Muscle of back (tissue), 11 donors: ENCODE results near the gene CDC42BPA. TPM values are rescaled to one million over a fixed set of nuclear protein-coding genes. Genes with fewer than 3 reads are reported as not detected.
A peak's percentile ranks its signal among the peaks of the same experiment; 100 is the strongest.
"Not testable (repeated sequence)": the region's sequence is repeated elsewhere in the genome, so short reads cannot be mapped to it uniquely, and the experiment has no call there.

Experiments
- DNase-seq, 3 donors: peaks; one replicate each; pipeline versions ENCODE4 v3.0.0 to v3.0.0-alpha.2; 2013
- polyA plus RNA-seq, 10 donors: library from polyadenylated mRNA; unstranded; fragments of 120-200 nt; gene quantifications; one replicate each; pipeline ENCODE4 v1.2.1, GENCODE V29; 2013; ENCODE audit not compliant: insufficient read length in 10 of 10

CDC42BPA gene
- polyA plus RNA-seq, 10 donors, result 27.0 to 36.1 (median 31.9) TPM

DNA sequence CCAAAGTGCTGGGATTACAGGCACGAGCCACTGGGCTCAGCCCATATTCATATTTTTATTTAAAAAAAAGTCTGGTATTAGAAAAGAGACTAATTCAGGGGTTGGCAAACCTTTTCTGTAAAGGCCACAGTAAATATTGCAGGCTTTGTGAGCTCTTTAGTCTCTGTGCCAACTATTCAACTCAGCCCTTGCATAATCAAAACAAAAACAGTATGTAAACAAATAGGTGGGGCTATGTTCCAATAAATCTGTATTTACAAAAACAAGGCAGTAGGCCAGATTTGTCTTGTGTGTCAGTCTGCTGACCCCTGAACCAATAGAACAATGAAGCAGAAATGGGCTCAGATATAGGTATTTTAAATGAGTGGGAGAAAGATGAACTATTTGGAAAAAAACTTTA is 49.3 kb downstream of the CDC42BPA start:
- no peak for DNase-seq

DNA sequence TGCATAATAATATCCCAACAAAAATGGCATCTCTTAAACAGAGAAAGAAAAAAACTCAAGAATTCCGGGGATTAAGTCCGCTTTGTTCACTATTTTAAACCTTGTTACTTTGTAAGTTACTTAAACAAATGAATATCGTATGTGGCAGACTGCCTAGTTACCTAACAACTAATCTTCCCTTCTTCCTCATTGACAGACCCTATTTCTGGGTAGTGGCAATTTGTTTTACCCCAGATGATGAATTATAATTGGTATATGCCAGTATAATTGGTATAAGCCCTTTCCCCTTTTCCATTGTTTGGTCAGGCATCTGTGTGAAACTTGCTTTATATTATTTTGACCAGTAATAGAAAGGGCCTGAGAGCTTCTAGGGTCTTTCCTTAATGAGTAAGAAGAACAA is 52.4 kb downstream of the CDC42BPA start:
- no peak for DNase-seq

DNA sequence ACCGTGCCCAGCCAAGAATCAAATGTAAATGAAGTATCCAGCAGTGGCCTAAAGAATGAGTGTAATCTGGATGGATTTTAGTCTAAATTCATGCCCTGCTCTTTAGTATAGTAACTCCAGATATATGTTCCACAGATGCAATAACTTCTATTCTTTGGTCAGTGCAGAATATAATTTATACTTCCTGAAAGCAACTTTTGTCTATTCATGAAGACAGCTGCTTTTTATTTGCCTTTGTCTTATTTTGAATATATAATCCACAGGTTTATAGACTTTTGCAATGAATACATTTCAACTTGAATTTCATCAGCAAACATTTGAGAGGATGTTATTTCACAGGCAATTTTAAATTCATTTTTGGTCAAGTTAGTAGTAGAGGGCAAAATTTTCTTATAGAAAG is 54.4 kb downstream of the CDC42BPA start:
- DNase-seq, result no peak

DNA sequence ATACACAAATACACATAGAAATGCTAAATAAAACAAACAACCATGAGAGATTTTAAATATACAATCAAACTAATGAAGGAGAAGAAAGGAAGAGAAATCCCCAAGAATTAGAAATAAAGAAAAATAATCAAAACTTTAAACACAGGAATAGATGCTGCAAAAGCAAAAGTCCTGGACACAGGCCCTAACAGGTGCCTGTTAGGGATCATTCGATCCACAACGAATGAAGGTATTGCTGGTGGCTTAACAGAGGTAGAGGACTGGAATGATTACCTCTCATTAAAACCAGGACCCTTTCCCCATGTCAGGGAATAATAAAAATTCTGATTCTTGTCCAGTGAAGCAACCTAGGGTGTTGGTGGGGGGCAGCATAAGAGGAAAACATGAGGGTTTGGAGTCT is 56.8 kb downstream of the CDC42BPA start:
- no peak for DNase-seq

DNA sequence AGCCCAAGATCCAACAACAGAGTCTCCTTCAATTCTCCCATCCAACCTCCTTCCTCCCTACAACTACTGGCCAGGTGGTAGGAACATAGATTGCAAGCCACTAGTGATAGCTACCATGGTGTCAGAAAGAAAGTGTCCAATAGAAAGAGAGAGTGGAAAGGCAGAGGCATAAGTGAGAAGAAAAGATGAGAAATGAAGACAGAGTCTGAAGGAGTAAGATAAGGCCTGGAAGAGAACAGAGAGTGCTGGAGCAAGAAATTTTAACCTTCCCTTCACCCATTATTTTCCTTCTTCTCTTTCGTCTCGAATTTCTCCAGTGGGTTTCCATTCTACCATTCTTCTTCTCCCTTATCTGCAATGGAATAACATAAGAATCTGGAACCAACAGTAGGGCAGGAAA is 57.9 kb downstream of the CDC42BPA start:
- no peak for DNase-seq

DNA sequence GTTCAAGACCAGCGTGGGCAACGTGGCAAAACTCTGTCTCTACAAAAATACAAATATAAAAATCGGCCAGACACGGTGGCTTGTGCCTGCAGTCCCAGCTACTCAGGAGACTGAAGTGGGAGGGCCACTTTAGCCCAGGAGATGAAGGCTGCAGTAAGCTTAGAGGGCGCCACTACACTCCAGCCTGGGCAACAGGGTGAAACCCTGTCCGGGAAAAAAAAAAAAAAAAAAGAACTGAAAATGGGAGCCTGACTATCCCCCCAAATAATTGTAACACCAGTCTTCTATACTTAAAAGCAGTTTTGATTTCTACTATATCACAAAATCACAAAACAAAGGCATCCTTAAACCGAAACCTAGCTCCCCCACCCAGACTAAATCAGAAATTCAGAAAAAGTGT is 60.3 kb downstream of the CDC42BPA start:
- no peak for DNase-seq

DNA sequence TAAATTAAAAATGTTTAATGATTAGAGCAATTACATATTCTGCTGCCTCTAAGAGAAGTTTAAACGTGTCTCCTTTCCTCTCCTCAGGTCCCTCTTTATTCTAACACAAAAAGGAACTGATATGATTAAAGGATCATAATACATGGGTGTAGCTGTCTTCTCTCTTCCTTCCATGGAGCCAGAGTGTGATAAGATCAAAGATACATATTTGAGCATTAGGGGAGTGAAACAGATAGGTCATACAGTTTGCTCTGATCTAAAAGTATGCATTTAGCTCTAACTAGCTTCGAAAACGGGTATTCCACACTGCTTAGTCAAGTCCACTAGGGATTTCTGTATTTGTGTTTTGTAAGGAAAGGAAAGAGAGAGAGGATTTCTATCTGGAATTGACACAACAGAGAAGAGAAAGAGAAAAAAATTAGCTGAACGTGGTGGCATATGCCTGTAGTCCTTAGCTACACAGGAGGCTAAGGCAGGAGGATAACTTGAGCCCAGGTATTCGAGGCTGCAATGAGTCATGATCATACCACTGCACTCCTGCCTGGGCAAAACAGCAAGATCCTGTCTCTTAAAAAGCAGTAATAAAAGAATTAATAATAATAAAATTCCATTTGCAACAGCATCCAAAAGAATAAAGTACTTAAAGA is 63.1 kb downstream of the CDC42BPA start:
- DNase-seq, result no peak

DNA sequence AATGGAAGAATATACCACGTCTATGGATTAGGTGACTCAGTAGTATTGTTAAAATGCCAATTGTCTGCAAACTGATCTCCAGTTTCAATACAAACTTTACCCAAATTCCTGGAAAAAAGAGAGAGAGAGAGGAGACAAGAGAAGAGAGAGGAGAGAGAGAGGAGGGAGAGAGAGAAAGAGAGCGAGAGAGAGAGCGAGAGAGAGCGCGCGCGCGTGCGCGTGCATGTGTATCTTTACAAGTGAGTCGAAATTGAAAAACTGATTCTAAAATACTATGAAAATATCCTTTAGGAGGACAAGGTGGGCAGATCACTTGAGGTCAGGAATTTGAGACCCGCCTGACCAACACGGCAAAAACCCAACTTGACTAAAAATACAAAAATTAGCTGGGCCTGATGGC is 65.2 kb downstream of the CDC42BPA start:
- DNase-seq, result no peak

DNA sequence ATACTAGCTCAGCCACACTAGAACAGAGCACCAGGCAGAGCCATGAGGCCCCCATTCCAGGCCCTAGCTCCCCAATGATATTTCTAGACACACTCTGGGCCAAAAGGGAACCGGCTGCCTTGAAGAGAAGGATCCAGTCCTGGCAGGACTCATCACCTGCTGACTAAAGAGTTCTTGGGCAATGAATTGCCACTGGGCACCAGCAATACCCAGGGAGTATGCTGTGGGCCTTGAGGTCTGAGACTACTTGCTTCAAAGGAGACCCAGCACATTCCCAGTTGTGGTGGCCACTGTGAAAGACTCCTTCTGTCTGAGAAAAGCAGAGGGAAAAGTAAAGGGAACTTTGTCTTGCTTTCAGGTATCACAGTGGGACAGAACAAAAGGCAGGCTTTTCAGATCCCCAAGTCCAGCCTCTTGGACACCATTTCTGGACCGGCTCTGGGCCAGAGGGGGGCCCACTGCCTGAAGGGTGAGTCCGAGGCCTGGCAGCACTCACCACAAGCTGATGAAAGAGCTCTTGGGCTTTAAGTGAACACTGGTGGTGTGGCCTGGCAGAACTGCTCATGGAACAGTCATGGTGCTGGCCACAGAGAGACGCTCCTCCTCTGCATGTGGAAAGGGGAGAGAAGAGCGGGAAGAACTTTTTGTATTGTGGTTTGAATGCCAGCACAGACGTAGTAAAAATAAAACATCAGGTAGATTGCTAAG is 72.5 kb downstream of the CDC42BPA start:
- DNase-seq, result no peak

DNA sequence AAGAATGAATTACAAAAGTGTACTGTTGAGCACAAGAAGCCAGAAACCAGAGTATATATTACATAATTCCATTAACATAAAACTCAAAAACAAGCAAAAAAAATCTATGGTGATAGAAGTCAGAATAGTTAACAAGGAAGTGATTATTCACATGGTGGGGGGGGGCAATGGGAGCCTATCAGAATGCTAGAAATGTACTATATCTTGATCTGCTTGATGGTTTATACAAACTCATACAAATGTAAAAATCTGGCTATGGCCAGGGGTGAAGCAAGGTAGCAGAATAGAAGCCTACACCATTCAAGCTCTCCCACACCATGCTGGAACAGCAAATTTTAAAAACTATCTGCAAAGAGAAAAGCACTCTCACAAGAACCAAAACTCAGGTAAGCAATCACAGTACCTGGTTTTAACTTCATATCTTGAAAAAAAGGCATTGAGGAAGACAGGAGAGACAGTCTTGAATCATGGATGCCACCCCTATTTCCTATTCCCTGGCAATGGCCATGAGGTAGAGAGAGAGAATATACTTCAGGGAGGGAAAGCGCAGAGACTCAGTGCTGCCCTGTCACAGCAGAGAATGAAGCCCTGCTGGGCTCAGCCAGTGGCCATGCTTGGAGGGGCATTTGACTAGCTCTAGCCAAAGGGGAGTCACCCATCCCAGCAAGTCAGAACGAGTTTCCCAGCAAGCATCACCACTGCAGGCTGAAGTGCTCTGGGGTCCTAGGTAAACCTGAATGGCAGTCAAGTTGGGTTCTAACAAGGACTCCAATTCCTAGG is 73.8 kb downstream of the CDC42BPA start:
- DNase-seq, result no peak

DNA sequence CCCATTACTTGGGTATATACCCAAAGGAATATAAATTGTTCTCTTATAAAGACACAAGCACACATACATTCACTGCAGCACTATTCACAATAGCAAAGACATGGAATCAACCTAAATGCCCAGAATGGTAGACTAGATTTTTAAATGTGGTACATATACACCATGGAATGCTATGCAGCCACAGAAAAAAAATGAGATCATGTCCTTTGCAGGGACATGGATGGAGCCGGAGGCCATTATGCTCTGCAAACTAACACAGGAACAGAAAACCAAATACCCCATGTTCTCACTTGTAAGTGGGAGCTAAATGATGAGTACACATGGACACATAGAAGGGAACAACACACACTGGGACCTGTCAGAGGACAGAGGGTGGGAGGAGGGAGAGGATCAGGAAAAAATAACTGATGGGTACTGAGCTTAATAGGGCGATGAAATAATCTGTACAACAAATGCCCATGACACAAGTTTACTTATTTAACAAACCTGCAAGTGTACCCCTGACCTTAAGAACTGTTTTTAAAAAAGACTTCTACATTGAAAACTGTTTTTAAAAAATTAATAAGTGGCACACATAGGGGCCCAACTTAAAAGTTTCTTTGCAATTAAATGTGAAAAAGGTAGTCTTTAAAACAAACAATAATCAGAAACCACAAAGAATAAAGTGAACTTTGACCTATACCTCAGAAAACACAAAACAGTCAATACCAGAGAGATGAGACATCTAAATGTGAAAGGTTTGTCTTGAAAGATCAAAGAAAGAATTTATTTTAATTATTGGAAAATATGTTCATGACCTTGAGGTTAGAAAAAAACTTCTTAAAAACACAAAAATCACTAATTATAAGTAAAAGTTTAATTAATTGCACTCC is 75.2 kb downstream of the CDC42BPA start:
- DNase-seq, result no peak

DNA sequence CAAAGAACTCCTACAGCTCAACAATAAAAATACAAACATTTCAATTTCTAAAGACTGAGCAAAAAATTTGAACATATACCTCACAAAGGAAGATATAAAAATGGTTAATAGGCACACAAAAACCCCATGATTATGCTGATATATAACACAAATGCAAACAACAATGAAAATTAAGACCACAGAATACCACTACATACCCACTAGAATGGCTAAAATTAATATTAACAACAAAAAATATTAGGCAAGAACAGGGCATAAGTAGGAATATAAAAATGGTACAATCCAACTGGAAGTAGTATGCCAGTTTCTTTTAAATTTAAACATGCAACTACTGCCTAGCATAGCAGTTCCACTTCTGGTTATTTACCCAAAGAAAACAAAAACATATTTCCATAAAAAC is 77.3 kb downstream of the CDC42BPA start:
- DNase-seq, result no peak

DNA sequence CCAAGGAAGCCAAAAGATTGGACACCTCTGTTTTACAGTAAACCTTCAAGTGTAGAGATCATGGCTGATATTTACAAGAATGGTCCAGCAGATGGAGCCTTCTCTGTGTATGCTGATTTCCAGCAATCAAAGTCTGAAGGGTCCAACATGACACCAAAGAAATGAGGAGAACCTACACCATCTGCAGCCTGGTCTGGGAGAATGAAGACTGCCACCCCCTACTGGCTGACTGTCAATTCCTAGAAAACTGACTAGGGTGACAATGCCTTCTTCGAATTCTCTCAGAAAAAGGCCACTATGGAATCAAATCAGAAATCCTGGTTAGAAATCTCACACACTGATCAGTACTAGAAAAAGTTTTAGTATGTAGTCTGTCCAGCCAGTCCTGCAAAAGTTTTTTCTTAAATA is 83.3 kb downstream of the CDC42BPA start:
- peak; percentile 19 to 46 (median 21) for DNase-seq

DNA sequence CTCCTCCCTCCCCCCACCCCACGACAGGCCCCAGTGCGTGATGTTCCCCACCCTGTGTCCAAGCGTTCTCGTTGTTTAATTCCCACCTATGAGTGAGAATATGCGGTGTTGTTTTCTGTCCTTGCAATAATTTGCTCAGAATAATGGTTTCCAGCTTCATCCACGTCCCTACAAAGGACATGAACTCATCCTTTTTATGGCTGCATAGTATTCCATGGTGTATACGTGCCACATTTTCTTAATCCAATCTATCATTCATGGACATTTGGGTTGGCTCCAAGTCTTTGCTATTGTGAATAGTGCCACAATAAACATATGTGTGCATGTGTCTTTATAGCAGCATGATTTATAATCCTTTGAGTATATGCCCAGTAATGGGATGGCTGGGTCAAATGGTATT is 87.2 kb downstream of the CDC42BPA start:
- DNase-seq, result not testable (repeated sequence)

DNA sequence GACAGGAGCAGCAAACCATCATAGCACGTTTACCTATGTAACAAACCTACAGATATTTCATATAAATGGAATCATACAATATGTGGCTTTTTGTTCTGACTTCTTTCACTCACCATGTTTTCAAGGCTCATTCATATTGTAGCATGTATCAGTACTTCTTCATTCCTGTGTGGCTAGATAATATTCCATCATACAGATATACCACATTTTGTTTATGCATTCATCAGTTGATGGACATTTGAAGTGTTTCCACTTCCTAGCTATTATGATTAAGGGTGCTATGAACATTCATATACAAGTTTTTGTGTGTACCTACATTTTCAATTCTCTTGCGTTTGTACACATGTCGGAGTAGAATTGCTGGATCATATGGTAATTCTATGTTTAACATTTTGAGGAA is 90.1 kb downstream of the CDC42BPA start:
- DNase-seq, result no peak

DNA sequence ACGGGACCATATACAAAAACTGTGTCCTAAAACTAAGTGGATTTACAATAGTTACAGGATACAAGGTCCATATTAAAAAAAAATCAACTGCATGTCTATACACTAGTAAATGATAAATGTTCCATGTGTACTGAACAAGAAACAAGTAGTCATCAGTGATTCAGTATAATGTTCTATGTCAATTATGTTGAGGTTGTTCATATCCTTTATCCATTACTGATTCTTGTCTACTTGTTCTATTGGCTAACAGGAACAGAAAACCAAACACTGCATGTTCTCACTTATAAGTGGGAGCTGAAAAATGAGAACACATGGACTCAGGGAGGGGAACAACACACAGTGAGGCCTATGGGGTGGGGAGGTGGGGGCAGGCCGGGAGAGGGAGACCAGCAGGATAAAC is 90.5 kb downstream of the CDC42BPA start:
- DNase-seq, result no peak

DNA sequence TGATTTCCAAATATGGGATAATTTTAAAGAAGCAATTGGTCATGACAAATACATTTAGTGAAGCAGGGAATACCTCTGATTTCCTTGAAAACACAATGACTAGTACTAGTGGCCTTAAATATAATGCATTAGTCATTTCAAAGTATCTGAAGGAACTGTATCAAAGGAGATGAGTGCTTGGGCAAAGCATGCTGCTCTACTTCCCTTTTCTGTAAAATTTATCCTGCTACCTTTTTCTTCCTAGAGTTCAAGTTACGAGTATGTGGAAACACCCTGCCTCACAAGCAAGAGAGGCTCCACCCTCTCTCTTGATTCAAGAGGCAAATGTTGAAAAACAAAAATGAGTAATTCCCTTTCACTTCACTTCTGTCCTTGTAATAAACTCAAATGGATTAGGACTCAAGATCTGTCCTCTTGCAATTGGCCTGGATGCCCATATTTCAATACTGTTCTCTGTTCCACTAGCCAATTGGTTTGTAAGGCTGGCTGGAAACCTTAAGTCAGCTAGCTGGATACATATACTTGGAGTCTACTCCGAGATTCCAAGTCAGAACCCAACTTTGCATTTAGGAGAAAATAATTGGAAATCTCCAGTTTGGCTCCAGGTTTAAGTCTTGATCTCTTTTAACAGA is 92.5 kb downstream of the CDC42BPA start:
- DNase-seq, result peak in 1 of 3 donors; percentile 65

DNA sequence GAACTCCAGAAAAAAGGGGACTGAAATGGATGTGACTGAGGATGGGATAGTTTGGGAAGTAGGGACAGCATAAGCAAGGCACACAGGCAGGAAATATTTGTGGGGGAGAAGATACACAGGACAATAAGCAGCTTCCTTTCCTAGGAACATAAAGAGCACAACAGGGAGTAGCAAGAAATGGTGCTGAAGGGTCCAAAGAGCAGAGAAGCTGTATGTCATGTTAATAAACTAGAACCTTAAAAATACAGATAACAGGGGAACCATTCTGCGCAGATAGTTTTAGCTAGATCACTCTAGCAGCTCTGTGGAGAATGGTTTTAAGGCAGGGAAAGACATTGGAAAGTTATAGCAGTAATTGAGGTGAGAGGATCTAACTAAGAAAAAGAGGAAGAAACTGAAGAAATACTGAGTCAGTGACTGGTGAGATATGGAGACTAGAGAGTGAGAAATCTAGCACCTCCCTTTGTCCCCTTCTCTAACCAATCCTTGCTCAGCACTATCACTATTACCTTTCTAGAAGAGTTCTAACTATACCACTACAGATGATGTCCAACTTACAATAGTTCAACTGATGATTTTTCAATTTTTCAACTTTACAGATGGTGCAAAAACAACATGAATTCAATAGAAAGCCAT is 95.0 kb downstream of the CDC42BPA start:
- DNase-seq, result no peak

DNA sequence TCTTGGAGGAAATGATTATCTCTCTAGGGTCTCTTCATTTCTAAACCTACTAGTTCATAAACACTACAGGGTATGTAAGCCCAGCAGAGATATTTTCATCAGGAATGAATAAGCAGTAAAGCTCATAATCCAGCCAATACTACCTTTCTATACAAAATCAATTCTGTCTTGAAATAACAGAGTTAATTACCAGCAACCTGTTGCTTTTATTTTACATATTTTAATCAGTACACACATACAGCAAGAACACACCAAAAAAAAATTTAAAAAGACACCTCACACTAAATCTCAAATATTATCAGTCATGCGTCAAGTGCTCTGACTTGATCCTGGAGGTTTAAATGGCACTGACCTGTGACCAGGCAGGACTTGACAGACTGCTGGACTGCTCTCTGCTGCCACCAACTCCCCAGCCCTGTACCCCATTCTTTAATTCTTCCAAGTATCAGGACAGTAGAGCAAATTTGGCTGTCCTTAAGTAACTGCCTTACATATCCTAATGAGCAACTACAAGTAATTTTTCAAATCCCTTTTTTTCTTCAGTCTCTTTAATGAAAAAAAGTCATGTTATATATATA is 98.5 kb downstream of the CDC42BPA start:
- DNase-seq, result no peak

DNA sequence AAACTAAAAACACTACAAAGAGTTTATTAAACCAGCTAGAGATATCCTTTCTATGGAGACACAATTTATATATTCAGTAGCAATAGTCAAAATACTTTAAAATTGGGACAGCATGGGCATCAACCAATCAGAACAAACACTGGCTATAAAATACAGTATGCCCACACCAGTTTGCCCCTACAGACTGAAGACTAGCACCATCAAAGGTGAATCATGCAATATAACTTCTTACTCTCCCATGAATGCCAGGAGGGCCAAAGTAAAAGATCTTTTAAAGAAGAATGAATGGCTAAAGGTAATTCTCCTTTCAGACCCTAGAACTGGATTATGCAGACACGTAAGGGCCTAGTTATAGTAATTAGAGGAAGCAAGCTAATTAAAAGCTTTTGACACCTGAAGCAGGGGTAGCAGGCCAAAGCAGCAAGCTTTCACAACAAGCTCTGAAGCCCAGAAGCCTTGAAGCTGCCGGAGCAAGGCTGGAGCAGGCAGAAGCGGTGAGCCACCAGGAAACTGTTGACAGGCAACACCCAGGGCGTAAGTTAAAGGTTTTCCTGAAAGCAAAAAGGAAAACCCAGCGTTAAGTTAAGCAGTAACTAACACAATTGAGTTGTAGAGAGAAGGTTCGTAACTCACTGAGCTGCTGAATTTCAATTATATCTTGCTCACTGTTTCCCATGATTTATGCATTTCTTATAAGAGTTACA is 99.3 kb downstream of the CDC42BPA start:
- DNase-seq, result no peak
